HepG2 (cell line): ENCODE results near the gene TCTA. TPM values are rescaled to one million over a fixed set of nuclear protein-coding genes. Genes with fewer than 3 reads are reported as not detected.

ENCODE experiments used
- FOXK1 ChIP-seq: sonication (generic); formaldehyde crosslinking; IDR thresholded peaks from 2 replicates; pipeline ENCODE4 v1.4.0; 2020; ENCODE audit warnings: low read depth, missing genetic modification reagents, borderline replicate concordance
- GATAD2A ChIP-seq: IDR thresholded peaks from 2 replicates; pipeline ENCODE4 v1.6.1; 2016
- MBNL3 ChIP-seq: fragments of 250-450 bp; sonication (Bioruptor Pico); conservative IDR thresholded peaks from 2 replicates; pipeline ENCODE4 v1.8.0; 2022; ENCODE audit warnings: mild to moderate bottlenecking, inconsistent platforms
- MTA3 ChIP-seq: sonication (generic); formaldehyde crosslinking; IDR thresholded peaks from 2 replicates; pipeline ENCODE4 v1.4.0; 2020; ENCODE audit warnings: missing genetic modification reagents
- SRF ChIP-seq: IDR thresholded peaks from 2 replicates; pipeline ENCODE4 v1.6.1; 2011; ENCODE audit warnings: mild to moderate bottlenecking, low read depth, low read length, moderate library complexity
- SRSF4 ChIP-seq: fragments of 200-400 bp; formaldehyde crosslinking; IDR thresholded peaks from one replicate; pipeline ENCODE4 v1.6.1; 2018; ENCODE audit warnings: mild to moderate bottlenecking, low read depth, low read length, moderate library complexity; ENCODE audit not compliant: poor library complexity, severe bottlenecking
- ZFP36 ChIP-seq: fragments of 150-350 bp; IDR thresholded peaks from 2 replicates; pipeline ENCODE4 v1.6.1; 2018; ENCODE audit warnings: borderline replicate concordance, low read length, low read depth; ENCODE audit not compliant: partially characterized antibody
- ZNF235 ChIP-seq: sonication (generic); formaldehyde crosslinking; IDR thresholded peaks from 2 replicates; pipeline ENCODE4 v1.8.1; 2023; ENCODE audit warnings: mild to moderate bottlenecking, missing genetic modification reagents, borderline replicate concordance
- ZNF282 ChIP-seq: fragments of 450-650 bp; IDR thresholded peaks from 2 replicates; pipeline ENCODE4 v1.6.1; 2018; ENCODE audit not compliant: partially characterized antibody
- ZNF550 ChIP-seq: sonication (generic); formaldehyde crosslinking; IDR thresholded peaks from 2 replicates; pipeline ENCODE4 v1.4.0; 2020; ENCODE audit warnings: mild to moderate bottlenecking, missing genetic modification reagents, borderline replicate concordance
- polyA plus RNA-seq, 8 experiments: library from polyadenylated mRNA; depleted of rRNA in 3 of 8; stranded (reverse) in 7 of 8; unstranded in 1 of 8; fragments of >200 nt; fragmentation: Illumina TruSeq in 4 of 8; extraction: Trizol in 4 of 8; gene quantifications; 2 replicates each; pipeline versions ENCODE4 v1.2.1 to v1.2.3, GENCODE V29; 2011 to 2016; ENCODE audit warnings: low read depth in 4 of 8, missing spikeins in 1 of 8, mixed read lengths in 1 of 8; ENCODE audit not compliant: insufficient read depth in 1 of 8
- total RNA-seq, 5 experiments: library from RNA; depleted of rRNA; stranded (reverse); fragments of >200 nt; fragmentation: Illumina TruSeq; extraction: Trizol; gene quantifications; 2 replicates each; pipeline ENCODE4 v1.2.3, GENCODE V29; 2016; ENCODE audit warnings: low read depth in 1 of 5
- TF ChIP-seq, protein P1 (sequence below): sonication (generic); formaldehyde crosslinking; IDR thresholded peaks from 2 replicates; pipeline ENCODE4 v1.8.0; 2022; ENCODE audit warnings: mild to moderate bottlenecking, missing genetic modification reagents, moderate library complexity
- TF ChIP-seq, protein P2 (sequence below): sonication (generic); formaldehyde crosslinking; IDR thresholded peaks from 2 replicates; pipeline ENCODE4 v1.8.1; 2023; ENCODE audit warnings: mild to moderate bottlenecking, missing genetic modification reagents
- TF ChIP-seq, protein P3 (sequence below): sonication (generic); formaldehyde crosslinking; IDR thresholded peaks from 2 replicates; pipeline ENCODE4 v1.9.0; 2021; ENCODE audit warnings: missing genetic modification reagents, mild to moderate bottlenecking, borderline replicate concordance
- TF ChIP-seq, protein P4 (sequence below): sonication (generic); formaldehyde crosslinking; IDR thresholded peaks from 2 replicates; pipeline ENCODE4 v1.4.0; 2020; ENCODE audit warnings: missing genetic modification reagents
- TF ChIP-seq, protein P5 (sequence below): sonication (generic); formaldehyde crosslinking; IDR thresholded peaks from 2 replicates; pipeline ENCODE4 v1.8.1; 2023; ENCODE audit warnings: mild to moderate bottlenecking, inconsistent platforms, moderate library complexity, missing genetic modification reagents, borderline replicate concordance
- TF ChIP-seq, protein P6 (sequence below): sonication (generic); formaldehyde crosslinking; IDR thresholded peaks from 2 replicates; pipeline ENCODE4 v1.9.0; 2021; ENCODE audit warnings: missing genetic modification reagents, borderline replicate concordance

The TCTA gene
- total and polyA plus RNA-seq, 2 of the 13 experiments (the other 11 are each of a cell fraction or from before 2014, with no cell fraction given): 8.3 to 13.2 TPM

DNA sequence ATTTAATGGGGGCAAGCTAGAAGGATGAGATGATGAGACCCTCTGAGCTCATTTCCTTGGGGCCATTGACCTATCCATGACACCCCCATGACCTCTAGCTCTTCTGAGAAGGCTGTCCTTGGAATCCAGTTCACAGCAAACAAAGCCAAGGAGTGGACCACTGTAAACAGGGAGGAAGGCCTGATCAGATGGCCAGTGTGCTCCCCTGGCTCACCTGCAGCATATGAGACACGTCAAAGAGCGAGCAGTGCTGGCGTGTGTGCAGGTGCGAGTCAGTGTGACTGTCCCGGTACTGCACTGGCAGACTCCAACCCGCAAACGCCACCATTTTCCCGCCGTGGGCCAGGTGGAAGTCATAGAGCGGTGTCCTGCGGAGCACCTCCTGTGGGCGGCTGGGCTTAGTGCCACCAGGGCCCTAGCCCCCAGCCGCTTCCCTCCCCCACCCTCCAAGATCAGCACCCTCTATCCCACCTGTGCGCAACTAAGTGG, 9.7 kb downstream of the TCTA start (continued):
- no peak for TF ChIP-seq SRF
- TF ChIP-seq, protein P1, sequence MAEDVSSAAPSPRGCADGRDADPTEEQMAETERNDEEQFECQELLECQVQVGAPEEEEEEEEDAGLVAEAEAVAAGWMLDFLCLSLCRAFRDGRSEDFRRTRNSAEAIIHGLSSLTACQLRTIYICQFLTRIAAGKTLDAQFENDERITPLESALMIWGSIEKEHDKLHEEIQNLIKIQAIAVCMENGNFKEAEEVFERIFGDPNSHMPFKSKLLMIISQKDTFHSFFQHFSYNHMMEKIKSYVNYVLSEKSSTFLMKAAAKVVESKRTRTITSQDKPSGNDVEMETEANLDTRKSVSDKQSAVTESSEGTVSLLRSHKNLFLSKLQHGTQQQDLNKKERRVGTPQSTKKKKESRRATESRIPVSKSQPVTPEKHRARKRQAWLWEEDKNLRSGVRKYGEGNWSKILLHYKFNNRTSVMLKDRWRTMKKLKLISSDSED (CRISPR knock-in tag): no peak
- TF ChIP-seq, protein P2, sequence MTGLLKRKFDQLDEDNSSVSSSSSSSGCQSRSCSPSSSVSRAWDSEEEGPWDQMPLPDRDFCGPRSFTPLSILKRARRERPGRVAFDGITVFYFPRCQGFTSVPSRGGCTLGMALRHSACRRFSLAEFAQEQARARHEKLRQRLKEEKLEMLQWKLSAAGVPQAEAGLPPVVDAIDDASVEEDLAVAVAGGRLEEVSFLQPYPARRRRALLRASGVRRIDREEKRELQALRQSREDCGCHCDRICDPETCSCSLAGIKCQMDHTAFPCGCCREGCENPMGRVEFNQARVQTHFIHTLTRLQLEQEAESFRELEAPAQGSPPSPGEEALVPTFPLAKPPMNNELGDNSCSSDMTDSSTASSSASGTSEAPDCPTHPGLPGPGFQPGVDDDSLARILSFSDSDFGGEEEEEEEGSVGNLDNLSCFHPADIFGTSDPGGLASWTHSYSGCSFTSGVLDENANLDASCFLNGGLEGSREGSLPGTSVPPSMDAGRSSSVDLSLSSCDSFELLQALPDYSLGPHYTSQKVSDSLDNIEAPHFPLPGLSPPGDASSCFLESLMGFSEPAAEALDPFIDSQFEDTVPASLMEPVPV: no peak
- no peak for TF ChIP-seq MBNL3
- TF ChIP-seq FOXK1: no peak
- TF ChIP-seq ZNF550: peak; percentile 67; the same call in 1 of the 2 replicates
- TF ChIP-seq ZNF235 (CRISPR knock-in tag): no peak
- TF ChIP-seq, protein P3, sequence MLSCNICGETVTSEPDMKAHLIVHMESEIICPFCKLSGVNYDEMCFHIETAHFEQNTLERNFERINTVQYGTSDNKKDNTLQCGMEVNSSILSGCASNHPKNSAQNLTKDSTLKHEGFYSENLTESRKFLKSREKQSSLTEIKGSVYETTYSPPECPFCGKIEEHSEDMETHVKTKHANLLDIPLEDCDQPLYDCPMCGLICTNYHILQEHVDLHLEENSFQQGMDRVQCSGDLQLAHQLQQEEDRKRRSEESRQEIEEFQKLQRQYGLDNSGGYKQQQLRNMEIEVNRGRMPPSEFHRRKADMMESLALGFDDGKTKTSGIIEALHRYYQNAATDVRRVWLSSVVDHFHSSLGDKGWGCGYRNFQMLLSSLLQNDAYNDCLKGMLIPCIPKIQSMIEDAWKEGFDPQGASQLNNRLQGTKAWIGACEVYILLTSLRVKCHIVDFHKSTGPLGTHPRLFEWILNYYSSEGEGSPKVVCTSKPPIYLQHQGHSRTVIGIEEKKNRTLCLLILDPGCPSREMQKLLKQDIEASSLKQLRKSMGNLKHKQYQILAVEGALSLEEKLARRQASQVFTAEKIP (CRISPR knock-in tag): no peak
- TF ChIP-seq SRSF4: no peak
- TF ChIP-seq, protein P4, sequence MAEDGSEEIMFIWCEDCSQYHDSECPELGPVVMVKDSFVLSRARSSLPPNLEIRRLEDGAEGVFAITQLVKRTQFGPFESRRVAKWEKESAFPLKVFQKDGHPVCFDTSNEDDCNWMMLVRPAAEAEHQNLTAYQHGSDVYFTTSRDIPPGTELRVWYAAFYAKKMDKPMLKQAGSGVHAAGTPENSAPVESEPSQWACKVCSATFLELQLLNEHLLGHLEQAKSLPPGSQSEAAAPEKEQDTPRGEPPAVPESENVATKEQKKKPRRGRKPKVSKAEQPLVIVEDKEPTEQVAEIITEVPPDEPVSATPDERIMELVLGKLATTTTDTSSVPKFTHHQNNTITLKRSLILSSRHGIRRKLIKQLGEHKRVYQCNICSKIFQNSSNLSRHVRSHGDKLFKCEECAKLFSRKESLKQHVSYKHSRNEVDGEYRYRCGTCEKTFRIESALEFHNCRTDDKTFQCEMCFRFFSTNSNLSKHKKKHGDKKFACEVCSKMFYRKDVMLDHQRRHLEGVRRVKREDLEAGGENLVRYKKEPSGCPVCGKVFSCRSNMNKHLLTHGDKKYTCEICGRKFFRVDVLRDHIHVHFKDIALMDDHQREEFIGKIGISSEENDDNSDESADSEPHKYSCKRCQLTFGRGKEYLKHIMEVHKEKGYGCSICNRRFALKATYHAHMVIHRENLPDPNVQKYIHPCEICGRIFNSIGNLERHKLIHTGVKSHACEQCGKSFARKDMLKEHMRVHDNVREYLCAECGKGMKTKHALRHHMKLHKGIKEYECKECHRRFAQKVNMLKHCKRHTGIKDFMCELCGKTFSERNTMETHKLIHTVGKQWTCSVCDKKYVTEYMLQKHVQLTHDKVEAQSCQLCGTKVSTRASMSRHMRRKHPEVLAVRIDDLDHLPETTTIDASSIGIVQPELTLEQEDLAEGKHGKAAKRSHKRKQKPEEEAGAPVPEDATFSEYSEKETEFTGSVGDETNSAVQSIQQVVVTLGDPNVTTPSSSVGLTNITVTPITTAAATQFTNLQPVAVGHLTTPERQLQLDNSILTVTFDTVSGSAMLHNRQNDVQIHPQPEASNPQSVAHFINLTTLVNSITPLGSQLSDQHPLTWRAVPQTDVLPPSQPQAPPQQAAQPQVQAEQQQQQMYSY (CRISPR knock-in tag): no peak
- TF ChIP-seq, protein P5, sequence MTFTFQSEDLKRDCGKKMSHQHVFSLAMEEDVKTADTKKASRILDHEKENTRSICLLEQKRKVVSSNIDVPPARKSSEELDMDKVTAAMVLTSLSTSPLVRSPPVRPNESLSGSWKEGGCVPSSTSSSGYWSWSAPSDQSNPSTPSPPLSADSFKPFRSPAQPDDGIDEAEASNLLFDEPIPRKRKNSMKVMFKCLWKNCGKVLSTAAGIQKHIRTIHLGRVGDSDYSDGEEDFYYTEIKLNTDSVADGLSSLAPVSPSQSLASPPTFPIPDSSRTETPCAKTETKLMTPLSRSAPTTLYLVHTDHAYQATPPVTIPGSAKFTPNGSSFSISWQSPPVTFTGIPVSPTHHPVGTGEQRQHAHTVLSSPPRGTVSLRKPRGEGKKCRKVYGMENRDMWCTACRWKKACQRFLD (CRISPR knock-in tag): no peak
- no peak for TF ChIP-seq ZNF282
- TF ChIP-seq, protein P6, sequence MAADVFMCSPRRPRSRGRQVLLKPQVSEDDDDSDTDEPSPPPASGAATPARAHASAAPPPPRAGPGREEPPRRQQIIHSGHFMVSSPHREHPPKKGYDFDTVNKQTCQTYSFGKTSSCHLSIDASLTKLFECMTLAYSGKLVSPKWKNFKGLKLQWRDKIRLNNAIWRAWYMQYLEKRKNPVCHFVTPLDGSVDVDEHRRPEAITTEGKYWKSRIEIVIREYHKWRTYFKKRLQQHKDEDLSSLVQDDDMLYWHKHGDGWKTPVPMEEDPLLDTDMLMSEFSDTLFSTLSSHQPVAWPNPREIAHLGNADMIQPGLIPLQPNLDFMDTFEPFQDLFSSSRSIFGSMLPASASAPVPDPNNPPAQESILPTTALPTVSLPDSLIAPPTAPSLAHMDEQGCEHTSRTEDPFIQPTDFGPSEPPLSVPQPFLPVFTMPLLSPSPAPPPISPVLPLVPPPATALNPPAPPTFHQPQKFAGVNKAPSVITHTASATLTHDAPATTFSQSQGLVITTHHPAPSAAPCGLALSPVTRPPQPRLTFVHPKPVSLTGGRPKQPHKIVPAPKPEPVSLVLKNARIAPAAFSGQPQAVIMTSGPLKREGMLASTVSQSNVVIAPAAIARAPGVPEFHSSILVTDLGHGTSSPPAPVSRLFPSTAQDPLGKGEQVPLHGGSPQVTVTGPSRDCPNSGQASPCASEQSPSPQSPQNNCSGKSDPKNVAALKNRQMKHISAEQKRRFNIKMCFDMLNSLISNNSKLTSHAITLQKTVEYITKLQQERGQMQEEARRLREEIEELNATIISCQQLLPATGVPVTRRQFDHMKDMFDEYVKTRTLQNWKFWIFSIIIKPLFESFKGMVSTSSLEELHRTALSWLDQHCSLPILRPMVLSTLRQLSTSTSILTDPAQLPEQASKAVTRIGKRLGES: no peak
- TF ChIP-seq MTA3: no peak
- no peak for TF ChIP-seq GATAD2A (CRISPR knock-in tag)
- no peak for TF ChIP-seq ZFP36
